ENCODE measurements around the gene IRF5. TPM values are rescaled to one million over a fixed set of nuclear protein-coding genes. Genes with fewer than 3 reads are reported as not detected.

Gene IRF5
- total RNA-seq, 1 donor from 2014 or later, result 3.9 TPM

- TF ChIP-seq, protein P1, sequence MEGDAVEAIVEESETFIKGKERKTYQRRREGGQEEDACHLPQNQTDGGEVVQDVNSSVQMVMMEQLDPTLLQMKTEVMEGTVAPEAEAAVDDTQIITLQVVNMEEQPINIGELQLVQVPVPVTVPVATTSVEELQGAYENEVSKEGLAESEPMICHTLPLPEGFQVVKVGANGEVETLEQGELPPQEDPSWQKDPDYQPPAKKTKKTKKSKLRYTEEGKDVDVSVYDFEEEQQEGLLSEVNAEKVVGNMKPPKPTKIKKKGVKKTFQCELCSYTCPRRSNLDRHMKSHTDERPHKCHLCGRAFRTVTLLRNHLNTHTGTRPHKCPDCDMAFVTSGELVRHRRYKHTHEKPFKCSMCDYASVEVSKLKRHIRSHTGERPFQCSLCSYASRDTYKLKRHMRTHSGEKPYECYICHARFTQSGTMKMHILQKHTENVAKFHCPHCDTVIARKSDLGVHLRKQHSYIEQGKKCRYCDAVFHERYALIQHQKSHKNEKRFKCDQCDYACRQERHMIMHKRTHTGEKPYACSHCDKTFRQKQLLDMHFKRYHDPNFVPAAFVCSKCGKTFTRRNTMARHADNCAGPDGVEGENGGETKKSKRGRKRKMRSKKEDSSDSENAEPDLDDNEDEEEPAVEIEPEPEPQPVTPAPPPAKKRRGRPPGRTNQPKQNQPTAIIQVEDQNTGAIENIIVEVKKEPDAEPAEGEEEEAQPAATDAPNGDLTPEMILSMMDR (IDR thresholded peaks at IDR 0.05; ENCODE audit: unreplicated experiment), result no peak
- no peak for DNase-seq (ENCODE audit: low spot score)
- Mint-ChIP-seq H3K36me3 (ENCODE audit: low read depth, unreplicated experiment) (peaks cover 3% of the 10 kb centered on the region), H3K27me3 (ENCODE audit: unreplicated experiment) (peaks cover 24% of the 10 kb centered on the region), H3K4me3 (ENCODE audit: unreplicated experiment) (peak overlapping the region; percentile 75), H3K27ac (ENCODE audit: unreplicated experiment) (no peak overlapping the region), H3K4me1 (ENCODE audit: unreplicated experiment) (peaks cover 16% of the 10 kb centered on the region), H3K9me3 (ENCODE audit: unreplicated experiment) (no peaks in the 10 kb centered on the region)
Observed at GRCh38 chr7:128915271-128915819, 22.4 kb upstream of the IRF5 start.

DNA sequence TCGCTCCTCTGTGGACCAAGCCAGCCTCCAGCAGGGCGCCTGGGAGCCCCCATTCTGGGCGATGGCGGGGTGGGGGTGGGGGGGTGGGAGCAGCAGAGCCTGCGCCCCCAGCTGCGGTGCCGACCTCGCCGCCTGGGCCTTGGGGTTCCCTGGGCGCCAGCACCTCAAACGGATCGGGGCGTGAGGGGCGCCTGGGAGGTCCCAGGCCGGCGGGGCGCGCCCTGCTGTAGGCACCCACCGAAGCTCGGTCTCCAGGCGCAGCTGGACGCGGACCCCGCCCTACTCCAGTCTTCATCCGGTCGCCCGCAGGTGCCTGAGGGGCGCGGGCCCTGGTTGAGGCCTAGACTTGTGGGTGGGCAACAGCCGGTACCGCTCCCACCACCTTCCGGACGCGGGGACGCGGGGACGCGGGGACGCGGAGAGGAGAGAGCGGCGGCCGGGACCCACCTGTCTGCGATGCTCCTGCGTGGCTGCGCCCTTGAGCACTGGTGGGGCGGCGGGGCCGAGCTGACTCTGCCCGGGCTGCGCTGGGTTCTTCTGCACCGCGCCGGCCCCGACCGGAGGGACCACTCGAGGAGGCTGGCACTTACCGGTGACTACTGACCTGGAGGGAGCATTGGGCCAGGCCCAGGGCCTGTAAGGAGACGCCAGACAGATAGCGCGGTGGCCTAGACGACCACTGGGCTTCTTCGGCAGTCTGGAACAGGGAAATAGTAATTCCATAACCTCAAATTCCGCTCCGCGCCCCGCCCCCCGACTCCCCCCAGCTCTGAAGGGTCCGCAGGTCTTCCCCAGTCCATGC lies 21.7 kb upstream of the IRF5 start:
- peaks cover 18% of the 10 kb centered on the region for H3K4me1 Mint-ChIP-seq (ENCODE audit: unreplicated experiment)
- H3K36me3 Mint-ChIP-seq (ENCODE audit: low read depth, unreplicated experiment), result peaks cover under 1% of the 10 kb centered on the region
- TF ChIP-seq, protein P1 (IDR thresholded peaks at IDR 0.05; ENCODE audit: unreplicated experiment), result no peak
- H3K9me3 Mint-ChIP-seq (ENCODE audit: unreplicated experiment), result no peaks in the 10 kb centered on the region
- peaks cover 21% of the 10 kb centered on the region for H3K27me3 Mint-ChIP-seq (ENCODE audit: unreplicated experiment)
- DNase-seq (ENCODE audit: low spot score), result no peak
- H3K27ac Mint-ChIP-seq (ENCODE audit: unreplicated experiment), result no peak overlapping the region
- H3K4me3 Mint-ChIP-seq (ENCODE audit: unreplicated experiment), result no peak overlapping the region

DNA sequence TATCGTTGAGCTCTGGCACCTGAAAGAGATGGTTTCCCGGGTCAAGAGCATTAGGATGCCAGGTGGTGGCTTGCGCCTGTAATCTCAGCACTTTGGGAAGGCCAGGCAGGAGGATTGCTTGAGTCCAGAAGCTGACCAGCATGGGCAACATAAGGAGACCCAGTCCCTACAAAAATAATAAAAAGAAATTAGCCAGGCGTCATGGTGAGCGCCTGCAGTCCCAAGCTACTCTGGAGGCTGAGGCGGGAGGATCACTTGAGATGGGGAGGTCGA lies 21.1 kb upstream of the IRF5 start:
- H3K27ac Mint-ChIP-seq (ENCODE audit: unreplicated experiment), result no peak overlapping the region
- no peak overlapping the region for H3K4me3 Mint-ChIP-seq (ENCODE audit: unreplicated experiment)
- peaks cover 21% of the 10 kb centered on the region for H3K27me3 Mint-ChIP-seq (ENCODE audit: unreplicated experiment)
- DNase-seq (ENCODE audit: low spot score), result no peak
- H3K4me1 Mint-ChIP-seq (ENCODE audit: unreplicated experiment), result peaks cover 13% of the 10 kb centered on the region
- TF ChIP-seq, protein P1 (IDR thresholded peaks at IDR 0.05; ENCODE audit: unreplicated experiment), result no peak
- no peaks in the 10 kb centered on the region for H3K9me3 Mint-ChIP-seq (ENCODE audit: unreplicated experiment)
- no peaks in the 10 kb centered on the region for H3K36me3 Mint-ChIP-seq (ENCODE audit: low read depth, unreplicated experiment)

- Mint-ChIP-seq H3K9me3 (ENCODE audit: unreplicated experiment) (no peaks in the 10 kb centered on the region), H3K4me3 (ENCODE audit: unreplicated experiment) (no peak overlapping the region), H3K36me3 (ENCODE audit: low read depth, unreplicated experiment) (no peaks in the 10 kb centered on the region), H3K27ac (ENCODE audit: unreplicated experiment) (no peak overlapping the region), H3K27me3 (ENCODE audit: unreplicated experiment) (peaks cover 21% of the 10 kb centered on the region), H3K4me1 (ENCODE audit: unreplicated experiment) (peaks cover 9% of the 10 kb centered on the region)
- TF ChIP-seq, protein P1 (IDR thresholded peaks at IDR 0.05; ENCODE audit: unreplicated experiment), result no peak
- no peak for DNase-seq (ENCODE audit: low spot score)
Observed at GRCh38 chr7:128917122-128917521, 20.6 kb upstream of the IRF5 start.

GRCh38 chr7:128918016-128918665 lies 19.6 kb upstream of the IRF5 start:
- H3K4me1 Mint-ChIP-seq (ENCODE audit: unreplicated experiment), result peaks cover 9% of the 10 kb centered on the region
- H3K27ac Mint-ChIP-seq (ENCODE audit: unreplicated experiment), result no peak overlapping the region
- no peak for DNase-seq (ENCODE audit: low spot score)
- no peaks in the 10 kb centered on the region for H3K9me3 Mint-ChIP-seq (ENCODE audit: unreplicated experiment)
- H3K27me3 Mint-ChIP-seq (ENCODE audit: unreplicated experiment), result peaks cover 20% of the 10 kb centered on the region
- no peak overlapping the region for H3K4me3 Mint-ChIP-seq (ENCODE audit: unreplicated experiment)
- TF ChIP-seq, protein P1 (IDR thresholded peaks at IDR 0.05; ENCODE audit: unreplicated experiment), result no peak
- no peaks in the 10 kb centered on the region for H3K36me3 Mint-ChIP-seq (ENCODE audit: low read depth, unreplicated experiment)

Data from endothelial cell (in vitro differentiated cells).